GM18508 (cell line): ENCODE data around the gene SNX12.

Experiments
- ATAC-seq: cut with Tn5 transposase; IDR thresholded peaks from one replicate; pipeline ENCODE4 v1.9.1; 2021; ENCODE audit warnings: moderate number of reproducible peaks; ENCODE audit not compliant: insufficient read depth, unreplicated experiment

The SNX12 gene

DNA sequence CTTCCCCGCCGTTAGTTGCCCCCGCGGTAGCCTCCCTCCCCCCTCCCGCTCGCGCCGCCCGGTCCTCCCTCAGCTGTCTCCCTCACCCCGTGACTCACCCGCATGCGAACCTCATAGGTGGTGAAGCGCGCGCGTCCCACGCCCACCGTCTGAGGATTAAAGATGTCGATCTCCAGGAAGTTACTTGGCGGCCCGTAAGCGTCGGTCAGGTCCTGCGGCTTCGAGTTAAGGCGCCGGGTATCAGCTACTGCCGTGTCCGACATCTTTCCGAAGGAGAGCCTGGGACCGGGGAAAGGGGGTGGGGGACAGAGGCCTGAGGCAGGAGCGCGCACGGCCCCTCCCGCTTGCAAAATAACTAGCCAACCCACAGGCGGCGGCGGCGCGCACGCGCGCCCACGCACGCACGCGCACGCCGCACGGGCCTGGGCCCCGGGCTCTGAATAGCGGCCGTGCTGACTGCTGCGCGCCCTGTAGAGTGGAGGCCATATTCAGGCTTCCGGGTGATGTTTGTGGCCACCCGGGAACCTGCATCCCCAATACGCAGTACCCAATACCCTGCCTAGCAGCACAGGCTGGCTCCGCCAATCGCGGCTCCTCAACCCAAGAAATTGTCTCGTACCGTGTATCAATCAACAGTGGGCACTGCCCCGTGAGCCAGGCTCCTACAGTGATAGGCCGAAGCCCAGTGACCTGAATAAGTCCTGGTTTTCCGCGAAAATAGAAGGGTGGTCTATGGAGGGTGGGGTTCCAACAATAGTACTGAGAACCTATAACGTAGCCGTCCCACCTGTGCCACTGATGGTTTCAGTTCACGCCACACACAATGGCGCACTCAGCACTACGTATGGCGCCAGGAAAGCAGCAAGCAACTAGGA is at the start of gene SNX12:
SNX12 (minus strand) TSS at position 291 of the 875 bp plus-strand sequence; CDS start at position 263, 28 bp downstream.
- ATAC-seq: peak; percentile 93

DNA sequence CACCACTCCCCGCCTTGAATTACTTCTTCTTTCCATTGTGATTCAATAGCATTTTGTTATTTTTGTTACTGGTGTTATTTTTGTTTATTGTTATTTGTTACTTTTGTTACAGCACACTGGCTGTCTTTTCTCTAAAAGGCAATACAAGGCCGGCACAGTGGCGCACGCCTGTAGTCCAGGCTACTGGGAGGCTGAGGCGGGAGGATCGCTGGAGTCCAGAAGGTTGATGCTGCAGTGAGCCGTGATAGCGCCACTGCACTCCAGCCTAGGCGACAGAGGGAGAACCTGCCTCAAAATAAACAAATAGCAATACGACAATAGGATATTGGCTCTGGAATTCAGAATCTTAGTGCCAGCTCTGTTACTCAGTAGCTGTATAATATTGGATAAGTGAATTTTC is 49.2 kb upstream of the SNX12 start:
- no peak for ATAC-seq

DNA sequence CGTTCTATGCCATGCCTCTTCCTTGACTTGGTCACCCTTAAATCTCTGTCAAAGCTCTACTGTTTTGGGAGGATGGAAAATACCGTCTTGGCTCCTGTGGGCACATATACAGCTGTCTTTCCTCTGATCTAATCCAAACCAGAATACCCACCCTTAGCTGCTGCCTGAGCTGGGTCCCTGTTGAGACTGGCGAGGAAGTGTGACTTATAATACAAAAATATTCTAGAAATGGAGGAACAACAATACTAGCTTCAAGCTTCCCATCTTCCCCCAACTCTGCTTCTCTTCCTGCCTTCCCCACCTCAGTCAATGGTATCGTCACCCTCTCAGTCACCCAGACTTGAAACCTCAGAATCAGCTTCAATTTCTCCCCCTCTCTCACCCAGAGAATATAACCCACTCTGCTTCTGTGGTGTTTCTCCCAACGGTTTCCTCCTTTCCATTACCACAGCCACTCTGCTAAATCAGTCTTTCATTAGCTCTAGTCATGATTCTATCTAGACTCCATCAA is 43.8 kb upstream of the SNX12 start:
- no peak for ATAC-seq

DNA sequence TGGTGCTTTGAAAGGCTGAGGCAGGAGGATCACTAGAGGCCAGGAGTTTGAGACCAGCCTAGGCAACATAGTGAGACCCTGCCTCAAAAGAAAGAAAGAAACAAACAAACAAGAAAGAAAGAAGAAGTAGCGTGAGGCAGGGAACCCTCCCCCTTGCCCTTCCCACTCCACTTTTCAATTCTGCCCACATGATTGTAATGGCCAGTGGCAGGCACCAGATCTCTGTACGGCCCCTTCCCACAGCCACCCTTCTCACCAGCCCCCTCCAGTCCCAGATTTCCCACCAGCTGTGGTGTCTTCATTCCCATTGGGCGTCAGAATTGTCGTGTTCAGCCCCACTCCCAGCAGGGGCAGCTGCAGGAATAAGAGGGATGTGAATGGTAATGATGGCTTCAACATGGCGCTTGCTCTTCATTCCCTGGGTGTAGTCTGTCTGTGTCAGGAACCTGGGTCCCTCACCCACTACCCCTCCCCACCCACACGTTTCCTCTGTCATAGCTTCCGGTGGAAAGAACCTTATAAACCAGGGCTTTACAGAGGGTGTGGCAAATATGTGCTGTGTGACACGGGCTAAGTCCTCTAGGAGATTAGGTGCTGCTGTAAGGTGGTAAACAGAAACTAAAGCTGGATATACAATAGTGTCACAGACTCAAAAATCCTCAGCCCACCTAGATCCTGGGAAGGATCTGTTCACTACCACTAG is 43.2 kb upstream of the SNX12 start, which contains the start of gene IL2RG:
IL2RG (minus strand) TSS at position 437 of the 703 bp plus-strand sequence; CDS start at position 399, 38 bp downstream.
- peak; percentile 79 for ATAC-seq

DNA sequence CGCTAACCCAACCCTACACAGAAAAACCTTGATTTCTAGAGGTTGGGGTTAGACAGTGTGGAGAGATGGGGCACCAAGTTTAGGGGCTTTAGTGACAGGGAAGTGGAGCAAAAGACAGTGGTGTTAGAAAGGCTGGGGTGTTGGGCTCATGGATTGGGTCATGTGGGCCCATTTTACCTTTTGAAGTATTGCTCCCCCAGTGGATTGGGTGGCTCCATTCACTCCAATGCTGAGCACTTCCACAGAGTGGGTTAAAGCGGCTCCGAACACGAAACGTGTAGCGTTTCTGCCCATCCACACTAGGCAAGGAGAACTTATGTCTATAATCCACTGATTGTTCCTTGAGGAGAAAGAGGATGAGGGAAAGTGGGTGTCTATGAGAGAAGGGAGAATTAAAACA is 40.9 kb upstream of the SNX12 start:
- no peak for ATAC-seq

DNA sequence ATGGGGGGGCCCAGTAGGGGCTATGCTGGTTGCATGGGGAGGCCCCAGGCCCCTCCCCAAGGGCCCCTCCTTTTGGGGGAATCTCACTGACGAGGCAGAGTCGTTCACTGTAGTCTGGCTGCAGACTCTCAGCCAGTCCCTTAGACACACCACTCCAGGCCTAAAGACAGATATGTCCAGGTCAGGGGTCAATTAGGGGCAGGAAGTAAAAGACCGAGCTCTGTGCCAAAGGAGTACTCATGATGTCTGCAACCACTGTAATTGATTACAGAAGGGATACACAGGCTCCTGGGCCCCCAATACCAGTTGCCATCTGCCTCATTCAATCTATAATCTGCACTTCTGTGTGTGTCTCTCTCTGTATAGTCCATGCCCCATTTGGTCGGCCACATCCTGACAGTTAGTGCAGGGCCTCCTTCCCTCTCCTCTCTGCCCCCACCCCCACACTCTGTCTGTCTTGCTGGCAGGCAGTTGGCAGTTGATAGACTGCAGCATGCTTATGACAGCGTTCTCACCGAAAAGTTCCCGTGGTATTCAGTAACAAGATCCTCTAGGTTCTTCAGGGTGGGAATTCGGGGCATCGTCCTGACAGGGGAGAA is 39.7 kb upstream of the SNX12 start:
- no peak for ATAC-seq

DNA sequence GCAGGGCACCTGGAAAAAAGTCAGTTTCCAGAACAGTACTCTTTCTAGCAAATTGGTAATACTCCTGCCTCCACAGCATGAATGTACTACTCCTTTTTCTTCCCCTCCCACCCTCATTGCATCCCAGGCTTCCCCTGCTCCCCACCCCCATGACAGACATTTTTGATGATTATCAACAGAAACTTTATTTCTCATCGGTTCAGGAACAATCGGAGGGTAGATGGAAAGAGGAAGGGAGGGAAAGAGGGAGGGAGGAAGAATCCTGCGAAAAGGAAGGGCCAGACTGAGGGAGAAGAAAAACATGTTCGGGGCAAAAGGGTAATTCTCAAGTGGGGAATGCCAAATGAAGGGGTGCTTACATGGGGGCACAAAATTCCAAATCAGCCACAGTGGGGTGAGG is 39.1 kb upstream of the SNX12 start:
- ATAC-seq: no peak

DNA sequence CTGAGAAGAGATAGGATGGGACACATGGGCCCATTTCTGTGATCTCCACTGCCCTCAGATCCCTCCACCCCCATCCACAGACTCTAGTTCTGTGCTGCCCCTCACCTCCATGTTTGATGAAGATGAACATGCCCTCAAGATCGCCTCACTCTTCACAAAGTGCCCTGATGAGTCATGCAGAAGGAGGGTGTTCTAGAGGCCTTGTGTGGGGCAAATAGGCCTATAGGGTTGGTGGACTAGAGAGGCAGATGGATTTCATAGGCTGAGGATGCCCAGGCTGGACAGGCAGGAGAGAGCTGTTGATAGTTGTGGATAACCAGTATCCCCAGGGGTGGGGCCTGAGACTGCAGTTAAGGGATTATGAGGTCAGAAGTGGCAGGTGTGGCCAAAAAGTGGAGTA is 38.3 kb upstream of the SNX12 start, which contains the start of gene CXorf65:
CXorf65 (minus strand) TSS at position 314 of the 400 bp plus-strand sequence; CDS start at position 130, 184 bp downstream.
- ATAC-seq: no peak

DNA sequence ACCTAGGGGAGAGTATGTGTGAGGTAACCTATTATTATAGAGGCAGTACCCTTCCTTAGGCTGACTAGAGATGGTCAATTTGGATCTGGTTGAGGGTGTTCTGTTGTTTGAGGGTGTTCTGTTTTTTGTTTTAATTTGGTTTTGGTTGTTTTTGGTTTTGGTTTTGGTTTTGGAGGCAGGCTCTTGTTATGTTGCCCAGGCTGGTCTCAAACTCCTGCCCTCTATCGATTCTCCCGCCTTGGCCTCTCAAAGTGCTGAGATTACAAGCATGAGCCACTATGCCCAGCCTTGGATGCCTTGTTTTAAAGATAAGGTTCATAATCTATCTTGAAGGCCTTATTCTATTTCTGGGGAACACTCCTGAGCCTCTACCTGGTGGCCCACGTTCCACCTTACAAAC is 37.5 kb upstream of the SNX12 start:
- ATAC-seq: no peak

DNA sequence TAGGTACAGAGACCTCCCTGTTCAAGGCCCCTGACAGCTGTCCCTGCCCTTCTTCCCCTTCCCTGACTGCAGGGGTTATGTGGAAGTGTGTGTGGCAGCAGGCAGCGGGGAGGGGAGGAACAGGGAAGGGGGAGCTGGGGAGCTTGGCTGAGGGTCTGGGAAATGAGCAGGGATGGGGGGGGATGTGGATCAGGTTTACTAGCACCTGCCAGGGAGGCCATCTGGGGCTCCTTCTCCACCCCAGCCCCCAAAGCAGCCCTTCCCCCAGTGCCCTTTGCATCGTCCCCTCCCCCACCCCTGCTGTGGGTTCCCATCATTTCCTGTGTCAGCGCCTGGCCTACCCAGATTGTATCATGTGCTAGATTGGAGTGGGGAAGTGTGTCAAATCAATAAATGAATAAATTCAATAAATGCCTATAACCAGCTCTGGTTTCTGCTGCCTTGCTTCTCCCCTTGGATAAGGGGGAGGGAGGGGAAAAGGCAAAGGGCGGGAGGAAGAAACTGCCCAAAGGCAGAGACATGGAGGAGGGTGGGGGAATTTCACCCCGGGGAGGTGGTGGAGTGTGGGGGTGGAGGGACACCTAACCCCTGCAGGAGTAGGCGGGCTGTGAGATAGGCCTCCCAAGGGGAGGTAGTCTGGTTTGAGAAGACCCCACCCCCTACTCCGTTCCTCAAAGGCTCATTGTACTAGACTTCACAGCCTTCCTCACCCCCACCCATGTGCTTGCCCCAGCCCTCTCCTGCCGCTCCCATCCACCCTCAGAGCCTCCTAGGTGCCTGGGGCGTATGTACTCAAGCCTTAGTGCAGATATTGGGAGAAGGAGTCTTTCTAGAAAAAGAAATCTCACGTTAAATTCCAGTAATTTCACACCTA is 35.2 kb upstream of the SNX12 start:
- ATAC-seq: no peak

DNA sequence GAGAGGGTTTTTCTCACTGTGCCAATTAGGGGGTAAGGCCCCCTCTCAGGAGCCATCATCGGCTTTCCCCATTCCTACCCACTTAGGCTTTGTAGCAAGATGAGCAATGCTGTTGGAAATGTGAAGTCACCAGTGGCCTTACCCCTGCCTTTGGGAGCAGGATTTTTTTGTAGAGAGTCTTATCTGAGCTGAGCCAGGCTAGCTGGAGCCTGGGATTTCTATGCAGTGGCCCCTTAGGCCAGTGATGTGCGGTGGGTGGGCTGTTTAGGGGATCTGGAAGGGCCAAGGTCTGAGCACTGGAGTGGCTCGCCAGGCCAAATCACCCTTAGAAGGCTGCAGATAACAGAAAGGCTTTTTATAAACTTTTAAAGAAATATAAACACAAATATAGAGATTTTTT is 34.2 kb upstream of the SNX12 start:
- ATAC-seq: no peak

DNA sequence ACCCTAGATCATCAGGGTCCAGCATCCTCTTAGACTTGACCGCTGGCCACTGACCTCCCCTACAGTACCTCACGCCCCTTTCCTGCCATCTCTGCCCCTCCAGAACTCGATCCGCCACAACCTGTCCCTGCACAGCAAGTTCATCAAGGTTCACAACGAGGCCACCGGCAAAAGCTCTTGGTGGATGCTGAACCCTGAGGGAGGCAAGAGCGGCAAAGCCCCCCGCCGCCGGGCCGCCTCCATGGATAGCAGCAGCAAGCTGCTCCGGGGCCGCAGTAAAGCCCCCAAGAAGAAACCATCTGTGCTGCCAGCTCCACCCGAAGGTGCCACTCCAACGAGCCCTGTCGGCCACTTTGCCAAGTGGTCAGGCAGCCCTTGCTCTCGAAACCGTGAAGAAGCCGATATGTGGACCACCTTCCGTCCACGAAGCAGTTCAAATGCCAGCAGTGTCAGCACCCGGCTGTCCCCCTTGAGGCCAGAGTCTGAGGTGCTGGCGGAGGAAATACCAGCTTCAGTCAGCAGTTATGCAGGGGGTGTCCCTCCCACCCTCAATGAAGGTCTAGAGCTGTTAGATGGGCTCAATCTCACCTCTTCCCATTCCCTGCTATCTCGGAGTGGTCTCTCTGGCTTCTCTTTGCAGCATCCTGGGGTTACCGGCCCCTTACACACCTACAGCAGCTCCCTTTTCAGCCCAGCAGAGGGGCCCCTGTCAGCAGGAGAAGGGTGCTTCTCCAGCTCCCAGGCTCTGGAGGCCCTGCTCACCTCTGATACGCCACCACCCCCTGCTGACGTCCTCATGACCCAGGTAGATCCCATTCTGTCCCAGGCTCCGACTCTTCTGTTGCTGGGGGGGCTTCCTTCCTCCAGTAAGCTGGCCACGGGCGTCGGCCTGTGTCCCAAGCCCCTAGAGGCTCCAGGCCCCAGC is 32.7 kb upstream of the SNX12 start:
- ATAC-seq: no peak

DNA sequence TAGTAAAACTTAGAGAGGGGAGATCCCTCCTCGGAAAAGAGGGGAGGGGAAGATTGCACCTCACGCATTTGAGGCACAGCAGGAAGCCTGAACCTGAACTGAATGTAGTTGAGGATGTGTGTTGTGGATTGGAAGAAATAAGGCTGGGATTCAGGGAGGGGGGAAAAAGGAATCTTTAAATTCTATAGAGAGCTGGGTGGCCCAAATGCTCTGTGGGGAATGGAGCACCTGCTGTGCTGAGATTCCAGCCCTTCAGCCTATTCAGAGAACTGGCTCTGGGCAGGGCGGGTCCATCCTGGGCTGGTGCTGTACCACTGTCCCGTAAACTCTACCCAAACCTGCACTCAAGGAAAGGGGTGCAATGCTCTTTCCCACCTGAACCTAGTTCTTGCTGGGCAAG is 31.6 kb upstream of the SNX12 start:
- no peak for ATAC-seq

DNA sequence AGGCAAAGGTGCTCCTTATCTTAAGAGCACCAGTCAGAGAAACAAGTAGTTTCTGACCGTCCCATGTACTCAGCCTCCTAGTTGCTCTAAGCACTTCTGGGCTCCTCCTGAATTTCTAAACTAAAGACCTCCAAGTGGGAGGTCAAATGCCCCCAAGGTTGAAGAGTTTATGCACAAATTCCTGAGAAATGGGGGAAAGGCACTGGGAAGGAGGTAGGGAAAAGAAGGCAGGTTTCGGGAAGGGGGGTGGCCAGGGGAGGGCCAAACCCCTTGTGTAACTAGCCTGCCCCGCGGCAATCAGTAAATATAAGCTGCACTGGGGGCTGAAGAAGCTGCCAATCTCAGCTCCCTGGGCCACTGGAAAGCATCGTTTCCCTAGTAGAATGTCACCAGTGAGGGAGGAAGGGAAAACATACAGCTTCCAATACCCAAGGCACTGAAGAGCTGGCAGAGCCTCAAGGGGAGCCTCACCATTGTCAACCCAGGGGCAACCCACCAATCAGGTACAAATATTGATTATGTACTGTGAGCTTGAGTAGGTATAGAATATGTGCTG is 30.9 kb upstream of the SNX12 start:
- ATAC-seq: no peak

DNA sequence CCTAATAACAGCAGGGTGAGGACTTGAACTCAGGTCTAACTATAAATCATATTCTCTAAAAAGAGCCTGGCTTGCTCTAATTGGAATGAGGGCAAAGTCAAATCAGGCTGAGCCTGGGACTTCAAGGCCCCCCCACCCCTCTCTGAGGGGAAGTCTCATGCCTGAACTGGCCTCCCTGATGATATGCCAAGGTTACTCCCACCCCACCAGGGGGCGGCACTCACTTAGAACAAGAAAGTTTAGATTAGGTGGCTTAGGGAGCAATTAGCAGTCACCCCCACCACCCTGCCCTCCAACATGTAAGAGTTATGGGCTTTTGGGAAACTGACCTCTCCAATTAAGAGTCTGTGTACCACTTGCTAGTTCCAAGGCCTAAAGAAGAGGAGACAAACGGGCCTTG is 30.2 kb upstream of the SNX12 start:
- ATAC-seq: no peak

DNA sequence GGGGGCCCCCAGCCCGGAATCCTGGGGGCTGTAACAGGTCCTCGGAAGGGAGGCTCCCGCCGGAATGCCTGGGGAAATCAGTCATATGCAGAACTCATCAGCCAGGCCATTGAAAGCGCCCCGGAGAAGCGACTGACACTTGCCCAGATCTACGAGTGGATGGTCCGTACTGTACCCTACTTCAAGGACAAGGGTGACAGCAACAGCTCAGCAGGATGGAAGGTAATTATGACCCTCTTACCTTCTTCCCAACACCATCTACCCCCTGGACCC is 28.6 kb upstream of the SNX12 start:
- ATAC-seq: no peak

DNA sequence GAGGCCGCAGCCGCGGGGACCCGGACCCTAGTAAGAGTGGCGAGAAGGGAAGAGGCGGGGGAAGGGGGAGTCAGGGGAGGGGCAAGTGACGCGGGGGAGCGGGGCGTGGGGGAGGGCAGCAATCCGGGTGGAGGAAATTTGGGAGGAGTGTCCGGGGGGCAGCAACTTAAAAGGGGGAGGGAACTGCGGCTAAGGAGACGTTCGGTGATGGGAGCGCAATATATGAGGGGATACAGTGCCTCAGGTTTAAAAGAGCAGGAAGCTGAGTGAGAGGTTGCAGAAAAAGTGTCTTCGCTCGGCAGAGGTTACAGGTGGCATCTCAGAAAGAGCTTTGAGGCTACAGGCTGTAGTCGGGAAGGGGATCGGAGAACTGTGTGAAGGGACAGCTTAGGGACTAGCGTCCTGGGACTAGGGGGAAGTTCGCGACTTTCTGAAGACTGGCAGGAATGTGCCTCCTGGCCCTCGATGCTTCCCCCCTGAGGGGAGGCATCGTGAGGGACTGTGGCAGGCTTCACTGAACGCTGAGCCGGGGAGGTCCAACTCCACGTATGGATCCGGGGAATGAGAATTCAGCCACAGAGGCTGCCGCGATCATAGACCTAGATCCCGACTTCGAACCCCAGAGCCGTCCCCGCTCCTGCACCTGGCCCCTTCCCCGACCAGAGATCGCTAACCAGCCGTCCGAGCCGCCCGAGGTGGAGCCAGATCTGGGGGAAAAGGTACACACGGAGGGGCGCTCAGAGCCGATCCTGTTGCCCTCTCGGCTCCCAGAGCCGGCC is 28.0 kb upstream of the SNX12 start:
- ATAC-seq: no peak

DNA sequence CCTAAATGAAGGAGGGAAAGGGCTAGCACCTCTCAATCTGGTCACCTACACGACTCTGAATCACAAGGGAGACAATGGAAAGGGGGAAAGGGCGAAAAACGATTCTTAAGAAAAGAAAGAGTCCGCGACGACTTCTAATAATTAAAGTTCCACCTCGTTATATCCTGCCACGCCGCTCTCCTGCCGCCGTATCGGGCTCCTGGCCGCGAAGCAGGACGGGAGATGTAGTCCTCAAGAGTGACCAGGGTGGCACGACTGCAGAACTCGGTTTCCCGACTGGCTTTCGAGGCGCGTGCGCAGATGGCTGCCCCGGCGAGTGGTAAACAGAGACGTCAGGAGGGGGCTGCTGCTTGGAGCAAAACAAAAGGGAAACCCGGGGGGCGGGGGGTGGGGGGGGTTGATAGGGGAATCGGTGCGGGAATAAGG is 27.4 kb upstream of the SNX12 start, which contains the start of gene FOXO4:
FOXO4 (plus strand) TSS at position 297 of the 426 bp plus-strand sequence. CDS start 678 bp downstream, outside the sequence.
- ATAC-seq: no peak
